Measurements from ENCODE around the gene ME3.

The ME3 gene

DNA sequence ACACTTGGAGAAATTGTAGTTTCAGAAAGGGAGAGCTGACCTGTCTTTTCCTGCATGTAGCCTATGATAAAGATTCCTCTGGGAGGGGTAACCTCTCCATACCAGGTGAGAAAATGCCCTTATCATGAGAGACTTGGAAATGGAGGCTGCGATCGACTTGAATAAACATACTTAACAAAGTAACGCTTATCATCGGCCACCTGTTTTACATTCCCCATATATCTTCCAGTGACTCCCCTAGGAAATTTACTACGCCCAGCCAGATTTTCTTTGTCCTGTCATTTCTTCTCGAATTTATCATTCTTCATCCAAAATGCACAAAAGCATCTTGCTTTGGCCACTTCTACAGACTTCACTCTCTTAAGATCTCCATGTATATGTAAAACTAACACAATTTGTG is 154.2 kb downstream of the ME3 start:
- DNase-seq (ENCODE audit: low read depth in 1 of 2, low spot score in 1 of 2) = no peak

GRCh38 chr11:86517557-86517956 is 154.9 kb downstream of the ME3 start:
- no peak for DNase-seq (ENCODE audit: low read depth in 1 of 2, low spot score in 1 of 2)

- no peak for DNase-seq (ENCODE audit: low read depth in 1 of 2, low spot score in 1 of 2)
Measured at GRCh38 chr11:86515297-86516094, 156.9 kb downstream of the ME3 start.

- DNase-seq (ENCODE audit: low read depth in 1 of 2, low spot score in 1 of 2) = no peak
Measured at GRCh38 chr11:86514453-86514852, 158.0 kb downstream of the ME3 start.

GRCh38 chr11:86513746-86514373 is 158.6 kb downstream of the ME3 start:
- DNase-seq (ENCODE audit: low read depth in 1 of 2, low spot score in 1 of 2) = no peak

DNA sequence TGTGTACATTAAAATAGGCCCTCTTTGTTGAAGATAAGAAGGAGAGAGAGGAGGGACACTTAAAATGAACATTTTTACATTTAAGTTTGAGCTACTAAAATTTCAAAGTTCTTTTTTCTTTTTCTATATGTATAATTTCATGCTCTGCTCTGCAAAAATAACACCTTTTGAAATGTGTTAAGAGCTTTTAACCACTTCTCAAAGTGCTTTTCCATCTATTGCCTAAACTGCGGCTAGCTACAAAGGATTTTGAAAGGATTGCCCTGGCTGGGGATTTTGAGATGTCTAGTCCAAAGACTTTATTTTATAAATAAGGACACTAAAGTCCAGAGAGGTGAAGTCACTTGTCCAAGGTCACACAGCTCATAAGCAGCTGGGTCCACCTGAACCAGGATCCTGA is 159.3 kb downstream of the ME3 start:
- DNase-seq (ENCODE audit: low read depth in 1 of 2, low spot score in 1 of 2) = no peak

- DNase-seq (ENCODE audit: low read depth in 1 of 2, low spot score in 1 of 2) = peak in 1 of 2 donors; percentile 21
Measured at GRCh38 chr11:86511086-86511551, 161.3 kb downstream of the ME3 start.

- DNase-seq (ENCODE audit: low read depth in 1 of 2, low spot score in 1 of 2) = no peak
Measured at GRCh38 chr11:86510674-86511073, 161.7 kb downstream of the ME3 start.

DNA sequence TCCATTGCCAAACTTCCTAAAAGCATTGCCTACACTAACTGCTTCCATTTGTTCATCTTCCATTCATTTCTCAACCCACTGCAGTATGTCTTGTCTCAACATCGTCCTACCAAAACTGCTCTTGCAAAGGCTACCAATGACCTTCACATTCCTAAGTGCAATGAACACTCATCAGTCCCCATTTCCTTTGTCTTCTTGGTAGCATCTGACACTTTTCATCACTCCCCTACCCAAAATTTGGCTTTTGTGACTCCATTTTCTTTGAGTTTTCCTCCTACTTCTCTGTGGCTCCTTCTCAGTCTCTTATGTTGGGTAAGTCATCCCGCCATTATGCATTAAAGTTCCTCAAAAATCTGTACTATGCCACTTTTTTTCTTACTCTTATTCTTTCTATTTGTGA is 162.3 kb downstream of the ME3 start:
- no peak for DNase-seq (ENCODE audit: low read depth in 1 of 2, low spot score in 1 of 2)

DNA sequence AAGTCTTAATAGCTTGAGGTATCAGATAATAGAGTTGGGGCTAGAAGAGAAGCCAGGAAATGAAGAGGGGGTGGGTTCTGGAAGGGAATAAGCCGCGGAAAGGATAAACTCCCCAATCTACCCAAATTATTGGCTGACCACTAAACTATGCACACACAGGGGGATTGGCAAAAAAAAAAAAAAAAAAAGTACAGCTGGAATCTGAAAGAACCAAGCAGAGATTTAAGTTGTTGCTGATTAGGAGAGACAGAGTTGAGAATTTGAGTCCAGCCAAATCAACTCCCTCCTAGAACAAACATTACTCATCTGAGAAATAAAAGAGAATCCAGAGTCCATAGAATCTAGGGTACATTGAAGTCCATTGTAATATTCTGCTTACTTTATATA is 162.8 kb downstream of the ME3 start:
- no peak for DNase-seq (ENCODE audit: low read depth in 1 of 2, low spot score in 1 of 2)

DNA sequence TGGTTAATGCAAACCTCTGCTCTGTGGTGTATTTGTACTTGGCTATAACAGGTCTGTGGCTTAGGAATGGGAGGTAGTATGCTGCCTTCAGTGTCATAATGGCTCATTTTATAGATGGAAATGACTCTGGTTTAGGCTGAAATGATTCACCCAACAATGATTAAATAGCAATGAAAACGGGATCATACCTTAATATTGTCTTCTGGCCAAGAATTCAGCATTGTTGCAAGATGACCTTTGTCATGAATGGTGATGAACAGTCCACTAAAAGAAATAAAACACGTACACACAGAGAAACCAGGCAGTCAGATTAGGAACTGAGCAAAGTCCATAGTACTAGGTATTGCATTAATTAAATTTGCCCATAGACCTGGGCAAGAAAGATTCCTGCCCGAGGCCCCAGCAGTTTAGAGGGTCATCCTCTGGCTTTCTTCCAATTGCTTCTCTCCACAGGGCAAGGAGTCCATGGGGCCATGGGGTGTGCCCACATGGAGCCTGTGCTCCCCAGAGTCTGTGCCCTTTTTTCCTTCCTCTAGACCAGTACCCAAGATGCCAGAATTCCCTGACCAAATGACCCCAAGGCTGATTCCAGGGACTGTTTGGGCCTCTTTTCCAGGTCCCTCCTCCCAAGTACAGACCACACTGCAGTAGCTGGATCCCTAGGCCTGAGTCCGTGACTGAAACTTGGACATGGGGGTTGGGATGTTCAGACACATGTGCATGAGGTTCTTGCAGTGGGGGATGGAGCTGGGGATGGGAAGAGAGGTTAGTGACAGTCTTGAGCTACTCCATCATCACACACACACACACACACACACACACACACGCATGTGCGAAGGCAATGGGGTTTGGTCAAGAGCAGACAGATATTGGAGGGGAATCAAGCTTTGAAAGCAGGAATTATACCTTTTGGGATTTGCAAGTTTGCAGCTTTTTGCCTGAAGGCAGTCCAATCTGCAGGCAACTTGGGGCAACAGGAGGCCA is 163.5 kb downstream of the ME3 start:
- no peak for DNase-seq (ENCODE audit: low read depth in 1 of 2, low spot score in 1 of 2)

GRCh38 chr11:86507249-86507845 is 165.1 kb downstream of the ME3 start:
- DNase-seq (ENCODE audit: low read depth in 1 of 2, low spot score in 1 of 2) = no peak

- DNase-seq (ENCODE audit: low read depth in 1 of 2, low spot score in 1 of 2) = no peak
Measured at GRCh38 chr11:86506235-86506634, 166.2 kb downstream of the ME3 start.

DNA sequence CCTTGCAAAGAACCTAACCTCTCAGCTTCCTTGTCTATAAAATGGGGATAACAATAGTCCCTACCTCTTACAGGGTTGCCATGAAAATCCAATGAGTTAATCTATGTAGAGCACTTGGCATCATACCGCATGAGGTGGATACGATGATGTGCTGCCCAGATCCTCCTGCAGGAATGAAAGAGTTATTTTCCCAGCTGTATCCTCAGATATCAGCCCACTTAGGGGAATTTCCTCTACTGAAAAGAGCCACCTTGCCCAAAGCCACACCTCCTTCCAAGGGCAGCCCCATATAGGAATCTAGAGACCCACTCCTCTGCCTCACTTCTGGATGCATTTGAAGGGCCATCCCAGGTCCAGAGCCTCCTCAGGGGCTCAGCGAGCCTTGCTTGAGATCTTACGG is 169.3 kb downstream of the ME3 start:
- no peak for DNase-seq (ENCODE audit: low read depth in 1 of 2, low spot score in 1 of 2)

GRCh38 chr11:86502137-86502642 is 170.2 kb downstream of the ME3 start:
- no peak for DNase-seq (ENCODE audit: low read depth in 1 of 2, low spot score in 1 of 2)

DNA sequence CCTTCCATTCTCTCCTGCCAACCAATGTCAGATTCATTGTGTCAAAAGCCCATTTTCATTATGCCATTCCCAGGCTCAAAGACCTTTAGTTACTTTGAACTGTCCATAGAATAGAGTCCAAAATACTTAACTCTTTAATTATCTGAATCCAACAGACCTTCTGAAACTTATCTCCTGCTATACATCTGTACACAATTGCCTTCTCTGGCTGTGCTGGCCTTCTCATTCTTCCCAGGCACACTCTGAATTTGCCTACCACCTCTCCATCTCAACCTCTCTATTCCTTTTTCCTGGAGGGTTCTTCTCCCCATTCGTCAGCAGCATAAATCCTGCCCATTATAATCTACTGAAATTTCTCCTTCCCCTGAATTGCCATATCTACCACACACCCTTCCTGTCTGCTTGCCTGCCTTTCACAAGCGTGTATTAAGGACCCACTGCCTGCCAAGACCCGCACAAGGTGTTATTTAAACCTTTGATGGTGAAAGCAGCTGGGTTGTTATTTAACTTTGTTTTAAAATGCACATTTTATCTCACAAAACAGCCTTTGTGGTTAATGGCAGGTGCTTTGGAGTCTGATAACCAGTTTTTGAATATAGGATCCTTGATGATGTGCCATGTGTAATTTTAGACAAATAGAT is 171.8 kb downstream of the ME3 start:
- no peak for DNase-seq (ENCODE audit: low read depth in 1 of 2, low spot score in 1 of 2)

- DNase-seq (ENCODE audit: low read depth in 1 of 2, low spot score in 1 of 2) = no peak
Measured at GRCh38 chr11:86499723-86500129, 172.7 kb downstream of the ME3 start.

DNA sequence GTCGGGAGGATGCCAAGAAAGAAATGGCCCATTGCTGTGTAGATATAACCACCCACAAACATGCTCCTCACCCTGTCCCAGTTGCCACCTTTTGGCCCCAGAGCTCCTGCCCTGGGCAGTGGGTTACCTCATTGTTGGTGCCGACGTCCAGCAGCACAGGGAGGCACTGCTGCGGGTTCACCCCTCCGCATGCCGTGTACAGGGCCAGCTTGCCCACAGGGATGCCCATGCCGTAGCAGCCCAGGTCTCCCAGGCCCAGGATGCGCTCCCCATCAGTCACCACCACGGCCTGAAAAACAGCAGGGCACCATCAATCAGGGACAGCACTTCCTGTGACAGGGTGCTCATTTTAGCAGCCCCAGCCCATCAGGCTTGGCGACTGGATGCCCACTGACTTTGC is 174.6 kb downstream of the ME3 start:
- DNase-seq (ENCODE audit: low read depth in 1 of 2, low spot score in 1 of 2) = no peak

GRCh38 chr11:86497310-86497709 is 175.1 kb downstream of the ME3 start:
- no peak for DNase-seq (ENCODE audit: low read depth in 1 of 2, low spot score in 1 of 2)

GRCh38 chr11:86495351-86495750 is 177.1 kb downstream of the ME3 start:
- DNase-seq (ENCODE audit: low read depth in 1 of 2, low spot score in 1 of 2) = no peak

Data from activated CD4-positive, alpha-beta T cell treated with anti-CD3 and anti-CD28 coated beads, Interleukin-2, amount 50 U/mL, for 24 hours (primary cell).